ENCODE data around the gene ACSF2.
"Not testable (repeated sequence)": the region's sequence is repeated elsewhere in the genome, so short reads cannot be mapped to it uniquely, and the experiment has no call there.

The ACSF2 gene

DNA sequence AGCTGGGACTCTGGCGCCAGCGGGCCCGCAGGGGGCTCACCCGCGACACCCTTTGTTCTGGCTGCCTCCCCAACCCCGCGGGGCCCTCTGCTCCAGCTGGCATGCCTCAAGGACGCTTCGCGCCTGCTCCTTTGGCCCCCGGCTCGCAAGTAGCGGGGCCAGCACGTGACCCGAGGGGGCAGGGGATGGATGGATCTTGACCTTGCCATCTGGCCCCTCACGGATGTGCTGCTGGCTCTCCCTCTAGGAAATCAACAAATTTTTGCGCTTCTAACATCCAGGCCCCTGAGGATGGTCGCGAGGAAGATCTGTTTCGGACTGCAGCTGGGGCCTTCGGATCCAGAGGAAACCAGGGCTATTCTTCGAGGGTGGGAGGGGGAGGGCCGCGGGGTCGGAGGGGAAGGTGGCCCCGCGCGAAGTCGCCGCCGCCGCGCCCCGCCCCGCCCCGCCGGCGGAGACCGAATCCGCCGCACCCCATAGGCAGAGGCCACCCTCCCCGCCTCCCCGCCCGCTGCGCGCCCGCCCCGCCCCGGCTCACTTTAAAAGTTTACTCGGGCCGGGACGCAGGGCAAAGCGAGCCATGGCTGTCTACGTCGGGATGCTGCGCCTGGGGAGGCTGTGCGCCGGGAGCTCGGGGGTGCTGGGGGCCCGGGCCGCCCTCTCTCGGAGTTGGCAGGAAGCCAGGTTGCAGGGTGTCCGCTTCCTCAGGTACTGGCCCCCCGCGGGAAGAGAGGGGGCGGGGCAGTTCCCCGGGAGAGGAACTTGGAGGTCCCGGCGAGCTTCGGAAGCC, at the start of gene ACSF2:
ACSF2 (plus strand) TSS at position 537 of the 790 bp plus-strand sequence; CDS start at position 581, 44 bp downstream.
- DNase-seq (ENCODE audit: low read depth in 2 of 2), result peak; percentile 31 to 34

GRCh38 chr17:50379351-50380132, 46.5 kb upstream of the ACSF2 start:
- no peak for DNase-seq (ENCODE audit: low read depth in 2 of 2)

DNA sequence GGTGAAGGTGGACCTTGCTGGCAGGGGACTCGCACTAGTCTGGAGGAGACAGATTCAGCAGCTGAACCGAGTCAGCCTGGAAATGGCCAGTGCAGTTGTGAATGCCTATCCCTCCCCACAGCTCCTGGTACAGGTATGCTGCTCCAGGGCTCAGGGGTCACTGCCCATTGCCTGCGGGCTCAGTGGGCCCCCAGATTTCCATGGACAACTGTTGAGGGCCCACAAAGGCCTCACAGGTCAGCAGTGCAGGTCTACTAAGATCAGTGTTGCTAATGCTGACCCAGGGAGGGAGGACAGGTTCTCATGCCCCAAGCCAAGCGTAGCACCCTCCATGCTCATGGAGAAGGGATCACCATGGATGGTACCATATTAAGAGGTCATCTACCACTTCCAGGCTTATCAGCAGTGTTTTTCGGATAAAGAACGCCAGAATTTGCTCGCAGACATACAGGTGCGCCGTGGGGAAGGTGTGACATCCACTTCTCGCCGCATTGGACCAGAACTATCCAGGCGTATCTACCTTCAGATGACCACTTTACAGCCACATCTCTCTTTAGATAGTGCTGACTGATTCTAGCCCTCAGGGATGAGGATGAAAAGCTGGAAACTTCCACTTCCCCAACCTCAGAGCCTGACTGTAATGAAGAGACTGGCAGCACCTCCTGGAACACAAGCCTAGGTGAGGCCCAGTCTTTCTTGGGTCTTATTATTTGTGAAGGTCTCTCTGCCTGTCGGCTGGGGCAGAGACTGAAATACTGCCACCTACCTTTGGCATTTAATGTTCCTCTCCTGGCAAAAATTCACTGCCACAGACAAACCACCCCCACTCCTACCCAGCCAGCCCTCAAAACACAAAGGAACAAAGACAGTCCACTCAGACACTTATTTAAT, 45.4 kb upstream of the ACSF2 start:
- no peak for DNase-seq (ENCODE audit: low read depth in 2 of 2)

DNA sequence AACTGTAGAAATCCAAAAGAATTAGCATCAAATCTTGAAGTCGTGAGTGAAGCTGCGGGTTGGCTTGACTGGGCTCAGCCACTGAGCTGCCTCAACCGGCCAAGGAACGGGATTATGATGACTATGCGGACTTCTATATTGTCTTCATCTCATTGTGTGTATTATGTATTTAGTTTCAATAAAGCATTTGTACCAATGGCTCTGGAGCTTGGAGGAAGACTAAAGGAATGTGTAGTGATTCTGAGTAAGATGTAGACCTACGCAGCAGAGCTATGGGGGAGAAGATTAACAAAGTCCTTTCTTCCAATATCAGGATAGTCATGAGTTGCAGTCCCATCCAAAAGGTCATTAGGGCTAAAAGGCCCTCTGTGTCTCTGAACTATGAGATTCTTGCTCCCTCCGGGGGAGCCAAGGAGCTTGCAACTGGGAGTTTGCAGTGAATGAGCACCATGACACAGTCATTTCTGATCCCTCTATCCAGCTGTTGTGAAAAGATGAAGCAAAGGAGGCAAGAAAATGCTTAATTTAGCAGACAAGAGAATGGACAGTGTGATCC, 44.7 kb upstream of the ACSF2 start:
- DNase-seq (ENCODE audit: low read depth in 2 of 2), result no peak

GRCh38 chr17:50381920-50382319, 44.1 kb upstream of the ACSF2 start:
- no peak for DNase-seq (ENCODE audit: low read depth in 2 of 2)

DNA sequence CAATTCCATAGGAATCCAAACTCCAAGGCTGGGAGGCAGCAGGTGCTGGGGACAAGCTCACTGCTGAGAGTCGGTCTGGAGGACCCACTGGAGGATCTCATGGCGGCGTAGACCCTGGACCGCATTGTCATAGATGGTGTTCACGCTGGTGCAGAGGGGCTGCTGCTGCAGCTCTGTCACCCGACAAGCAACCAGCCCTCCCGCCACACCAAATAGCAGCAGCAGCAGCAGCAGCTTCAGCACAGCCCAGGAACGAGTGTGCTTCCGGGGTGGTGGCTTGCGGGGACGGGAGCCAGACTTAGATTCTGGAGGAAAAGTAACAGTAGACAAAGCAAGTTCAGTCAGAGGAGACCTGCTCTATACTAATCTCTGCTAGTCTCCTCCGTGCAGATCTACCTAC, 43.1 kb upstream of the ACSF2 start:
- DNase-seq (ENCODE audit: low read depth in 2 of 2), result no peak

GRCh38 chr17:50386510-50386909, 39.5 kb upstream of the ACSF2 start:
- DNase-seq (ENCODE audit: low read depth in 2 of 2), result no peak

GRCh38 chr17:50388728-50389127, 37.3 kb upstream of the ACSF2 start:
- DNase-seq (ENCODE audit: low read depth in 2 of 2), result no peak

GRCh38 chr17:50389534-50389933, 36.5 kb upstream of the ACSF2 start:
- no peak for DNase-seq (ENCODE audit: low read depth in 2 of 2)

DNA sequence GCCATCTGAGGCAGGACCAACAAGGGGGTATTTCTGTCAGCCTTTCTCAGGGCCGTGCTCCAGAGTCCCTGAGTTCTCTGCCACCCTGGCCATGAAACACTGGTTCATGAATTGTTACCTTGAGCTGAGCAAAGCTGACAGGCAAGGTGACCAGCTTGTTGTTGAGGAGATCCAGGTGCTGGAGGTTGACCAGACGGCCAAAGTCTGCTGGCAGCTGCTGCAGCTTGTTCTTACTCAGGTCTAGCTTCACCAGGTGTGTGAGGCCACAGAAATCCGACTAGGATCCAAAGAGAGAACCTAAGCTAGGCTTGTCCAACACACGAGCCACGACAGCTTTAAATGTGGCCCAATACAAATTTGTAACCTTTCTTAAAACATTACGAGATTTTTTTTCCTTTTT, 33.4 kb upstream of the ACSF2 start:
- DNase-seq (ENCODE audit: low read depth in 2 of 2), result no peak

DNA sequence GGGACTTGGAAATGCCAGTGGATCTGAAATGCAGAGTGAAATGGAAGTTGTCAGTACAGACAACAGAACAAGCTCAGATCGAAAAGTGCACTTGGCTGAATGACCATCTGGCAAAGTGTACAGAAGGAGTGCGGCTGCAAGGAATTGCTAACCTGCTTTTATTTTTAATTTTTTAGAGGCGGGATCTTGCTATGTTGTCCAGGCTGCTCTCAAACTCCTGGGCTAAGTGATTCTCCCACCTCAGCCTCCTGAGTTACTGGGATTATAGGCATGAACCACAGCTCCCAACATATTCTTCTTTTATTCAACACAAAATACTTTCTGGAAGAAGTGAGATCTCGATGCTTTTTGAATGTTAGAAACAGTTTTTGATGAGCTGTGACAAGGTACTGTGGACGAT, 32.3 kb upstream of the ACSF2 start:
- no peak for DNase-seq (ENCODE audit: low read depth in 2 of 2)

GRCh38 chr17:50394711-50395110, 31.3 kb upstream of the ACSF2 start:
- DNase-seq (ENCODE audit: low read depth in 2 of 2), result no peak

DNA sequence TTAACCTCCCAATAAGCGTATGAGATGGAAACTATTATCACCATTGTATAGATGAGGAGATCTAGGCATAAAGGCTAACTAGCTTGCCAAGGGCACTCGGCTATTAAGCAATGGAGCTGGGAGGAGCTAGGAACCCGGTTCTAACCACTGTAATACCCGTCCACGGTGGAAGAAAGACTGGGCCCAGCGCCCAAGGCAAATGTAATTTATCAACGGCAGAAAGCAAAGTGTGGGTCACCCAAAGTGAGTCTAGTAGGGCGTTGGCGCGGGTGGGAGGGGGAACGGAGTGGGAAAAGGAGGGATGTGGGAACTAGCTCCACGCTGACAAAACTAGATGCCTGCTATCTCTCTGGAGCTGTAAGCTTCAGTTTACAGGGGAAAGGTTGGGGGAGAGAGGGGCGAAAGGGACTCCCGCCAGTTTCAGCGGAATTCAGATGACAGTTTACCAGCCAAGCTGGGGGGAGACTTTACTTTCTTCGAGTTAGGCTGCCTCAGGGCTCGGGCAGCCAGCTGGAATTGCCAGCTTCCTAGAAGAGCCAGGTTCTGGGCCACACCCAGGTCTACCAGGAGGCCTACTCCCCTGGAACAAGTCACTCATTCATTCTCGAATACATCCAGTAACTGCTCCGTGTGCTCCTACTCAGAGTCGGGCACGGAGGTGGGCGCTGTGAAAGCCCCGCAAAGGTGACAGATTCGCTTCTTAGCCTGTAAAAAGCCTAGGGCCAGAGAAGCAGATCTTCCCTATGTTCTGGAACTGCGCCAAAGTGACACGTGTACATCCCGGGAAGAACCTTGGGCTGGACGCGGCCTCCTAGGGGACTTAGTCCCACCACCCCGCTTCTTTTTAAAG, 29.5 kb upstream of the ACSF2 start:
- DNase-seq (ENCODE audit: low read depth in 2 of 2), result no peak

DNA sequence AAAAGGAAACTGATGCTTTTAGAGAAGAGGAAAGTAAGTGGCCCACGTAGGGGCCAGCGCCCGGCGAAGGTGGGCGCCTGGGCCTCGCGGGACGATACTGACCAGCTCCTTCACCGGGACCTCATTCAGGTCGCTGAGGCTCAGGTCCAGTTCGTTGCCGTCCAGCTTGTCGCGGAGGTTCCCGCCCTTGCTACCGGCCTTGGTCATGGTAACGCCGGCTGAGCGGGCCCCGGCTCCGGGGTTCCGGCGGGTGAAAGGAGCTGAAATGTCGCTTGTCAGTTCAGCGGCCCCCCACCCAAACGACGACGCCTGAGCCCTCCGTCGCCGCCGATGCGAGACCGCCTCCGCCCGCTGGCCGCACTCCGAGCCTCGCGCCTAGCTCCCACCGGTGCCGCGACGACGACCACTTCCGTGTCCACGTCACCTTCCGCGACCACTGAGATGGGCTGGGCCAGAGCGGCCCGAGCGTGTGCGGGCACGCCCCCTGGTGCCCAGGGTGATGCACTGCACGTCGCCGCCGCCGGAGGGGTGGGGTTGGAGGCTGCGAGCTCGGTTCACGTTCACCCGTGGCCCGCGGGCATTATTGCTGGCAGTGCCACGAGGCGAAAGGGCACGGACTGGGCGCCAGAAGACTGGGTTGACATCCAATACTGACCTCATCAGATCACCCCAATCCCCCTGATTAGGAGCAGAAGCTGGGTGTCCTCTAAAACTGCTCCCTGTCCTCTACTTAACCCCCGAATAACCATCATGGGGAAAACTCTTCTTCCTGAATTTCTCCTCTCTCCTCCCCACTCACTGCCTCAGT, 28.7 kb upstream of the ACSF2 start, which contains the start of gene LRRC59:
LRRC59 (minus strand) TSS at position 413 of the 808 bp plus-strand sequence; CDS start at position 207, 206 bp downstream.
- peak; percentile 78 to 82 for DNase-seq (ENCODE audit: low read depth in 2 of 2)

DNA sequence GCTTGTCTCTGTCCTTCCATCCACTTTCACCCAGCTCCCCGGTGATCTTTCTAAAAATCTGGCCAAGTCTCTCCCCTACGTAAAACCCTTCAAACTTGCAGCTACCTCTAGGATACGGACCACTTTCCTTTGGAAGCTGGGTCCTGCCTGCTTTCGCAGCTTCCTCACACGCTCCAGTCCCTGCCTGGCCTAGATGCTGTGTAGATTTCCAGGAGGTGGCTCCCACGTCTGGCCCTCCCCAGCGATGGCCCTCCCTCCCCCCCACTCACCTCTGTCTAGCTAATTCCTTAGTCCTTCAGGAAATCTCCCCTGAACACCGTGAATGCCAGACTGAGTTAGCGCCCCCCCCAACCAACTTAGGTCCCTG, 28.1 kb upstream of the ACSF2 start:
- no peak for DNase-seq (ENCODE audit: low read depth in 2 of 2)

DNA sequence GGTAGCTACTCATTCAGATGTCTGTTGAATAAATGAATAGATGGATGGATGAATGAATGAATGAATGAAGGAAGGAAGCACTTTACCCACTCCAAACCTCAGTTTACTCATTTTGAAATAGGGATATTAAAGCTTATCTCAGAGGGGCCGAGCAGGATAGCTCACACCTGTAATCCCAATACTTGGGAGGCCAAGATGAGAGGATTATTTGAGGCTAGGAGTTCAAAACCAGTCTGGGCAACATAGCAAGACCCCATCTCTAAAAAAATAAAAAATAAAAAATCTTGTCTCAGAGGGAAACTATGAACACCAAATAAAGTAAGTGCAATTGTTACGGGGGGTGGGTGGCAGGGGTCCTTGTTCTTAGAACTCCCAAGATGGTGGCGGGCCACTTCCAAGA, 27.3 kb upstream of the ACSF2 start:
- DNase-seq (ENCODE audit: low read depth in 2 of 2), result not testable (repeated sequence)

GRCh38 chr17:50399591-50399990, 26.4 kb upstream of the ACSF2 start:
- DNase-seq (ENCODE audit: low read depth in 2 of 2), result not testable (repeated sequence)

DNA sequence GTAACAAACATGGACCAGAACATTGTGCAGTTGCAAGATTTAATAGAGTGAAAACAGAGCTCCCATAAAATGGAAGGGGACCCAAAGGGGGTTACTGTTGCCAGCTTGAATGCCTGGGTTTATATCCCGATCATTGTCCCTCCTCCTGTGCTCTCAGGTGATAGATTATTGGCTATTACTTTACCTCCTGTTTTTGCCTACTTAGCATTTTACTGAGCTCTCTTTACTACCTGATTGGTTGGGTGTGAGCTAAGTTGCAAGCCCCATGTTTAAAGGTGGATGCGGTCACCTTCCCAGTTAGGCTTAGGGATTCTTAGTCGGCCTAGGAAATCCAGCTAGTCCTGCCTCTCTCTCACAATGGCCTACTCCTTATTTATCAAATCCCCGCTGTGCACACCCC, 20.7 kb upstream of the ACSF2 start:
- DNase-seq (ENCODE audit: low read depth in 2 of 2), result not testable (repeated sequence)

GRCh38 chr17:50406578-50406977, 19.4 kb upstream of the ACSF2 start:
- DNase-seq (ENCODE audit: low read depth in 2 of 2), result no peak

DNA sequence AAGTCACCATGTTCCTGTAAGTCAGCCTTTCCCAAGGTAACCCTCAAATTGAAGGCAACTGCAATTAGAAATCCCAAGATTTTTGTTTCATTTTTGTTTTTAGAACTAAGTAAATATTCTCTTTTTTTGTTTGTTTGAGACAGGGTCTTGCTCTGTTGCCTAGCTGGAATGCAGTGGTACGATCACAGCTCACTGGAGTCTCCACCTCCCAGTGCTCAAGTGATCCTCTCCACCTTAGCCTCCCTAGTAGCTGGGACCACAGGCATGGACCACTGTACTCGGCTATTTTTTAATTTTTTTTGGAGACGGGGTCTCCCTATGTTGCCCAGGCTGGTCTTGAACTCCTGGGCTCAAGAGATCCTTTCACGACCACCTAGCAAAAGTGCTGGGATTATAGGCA, 18.1 kb upstream of the ACSF2 start:
- DNase-seq (ENCODE audit: low read depth in 2 of 2), result no peak

All from stimulated activated CD8-positive, alpha-beta memory T cell treated with anti-CD3 and anti-CD28 coated beads, Interleukin-15, amount 100 ng/mL, for 4 hours (primary cell).